HG02943 (cell line): Measurements from ENCODE around the gene HSPA1L.

Experiments
- ATAC-seq: cut with Tn5 transposase; IDR thresholded peaks from one replicate; pipeline ENCODE4 v1.9.1; 2021; ENCODE audit warnings: mild to moderate bottlenecking, low read depth, moderate library complexity; ENCODE audit not compliant: unreplicated experiment

HSPA1L gene

DNA sequence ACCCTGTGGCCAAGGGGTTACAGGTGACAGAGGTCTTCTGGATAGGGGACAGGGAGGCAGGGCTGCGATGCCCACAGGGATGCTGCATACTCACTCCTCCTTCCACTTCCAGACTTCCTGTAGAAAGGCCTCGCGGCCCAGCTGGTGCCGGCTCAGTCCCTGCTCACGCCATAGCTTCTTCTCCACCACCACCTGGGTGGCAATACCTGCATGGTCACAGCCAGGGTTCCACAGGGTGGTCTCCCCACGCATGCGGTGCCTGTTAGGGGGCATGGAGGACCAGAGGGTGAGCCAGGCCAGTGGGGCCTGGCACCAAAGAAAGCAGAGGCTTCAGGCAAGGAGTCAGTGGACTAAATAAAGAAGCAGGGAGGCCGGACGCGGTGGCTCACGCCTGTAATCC lies 29.6 kb downstream of the HSPA1L start:
- no peak for ATAC-seq

DNA sequence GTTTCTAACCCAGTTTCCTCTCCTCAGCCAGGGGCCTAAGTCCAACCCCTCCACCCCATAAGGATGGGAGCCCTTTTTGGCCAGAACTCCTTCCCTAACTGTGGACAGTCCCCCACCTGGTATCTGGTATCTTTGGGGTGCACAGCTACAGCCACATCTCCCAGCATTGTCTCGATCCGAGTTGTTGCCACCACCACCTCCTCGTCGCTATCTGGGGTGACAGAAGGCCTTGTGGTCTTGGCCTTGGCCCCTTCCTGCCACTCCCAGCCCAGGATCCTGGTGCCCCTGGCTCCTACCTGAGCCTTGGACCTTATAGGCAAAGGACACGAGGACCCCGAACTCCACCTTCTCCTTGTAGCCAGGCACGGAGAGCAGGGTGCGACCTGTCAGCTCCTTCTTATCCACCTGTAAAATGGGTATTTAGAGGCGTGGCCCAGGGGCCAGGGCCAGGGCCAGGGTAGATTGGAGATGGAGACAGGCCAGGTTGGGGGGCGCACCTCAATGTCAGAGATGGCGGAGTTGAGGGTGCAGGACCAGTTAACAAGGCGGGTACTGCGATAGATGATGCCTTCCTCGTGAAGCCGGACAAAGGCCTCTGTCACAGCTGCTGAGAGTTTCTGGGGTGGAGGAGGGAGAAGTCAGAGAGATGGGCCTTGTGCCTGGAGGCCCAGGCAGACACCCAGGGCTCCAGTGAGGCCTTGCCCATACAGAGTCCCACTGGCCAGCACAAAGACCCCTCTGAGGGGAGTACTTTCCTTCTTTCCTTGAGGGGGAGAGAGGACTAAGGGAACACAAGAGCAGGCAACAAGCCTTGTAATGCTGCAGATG lies 30.8 kb downstream of the HSPA1L start:
- ATAC-seq = no peak

DNA sequence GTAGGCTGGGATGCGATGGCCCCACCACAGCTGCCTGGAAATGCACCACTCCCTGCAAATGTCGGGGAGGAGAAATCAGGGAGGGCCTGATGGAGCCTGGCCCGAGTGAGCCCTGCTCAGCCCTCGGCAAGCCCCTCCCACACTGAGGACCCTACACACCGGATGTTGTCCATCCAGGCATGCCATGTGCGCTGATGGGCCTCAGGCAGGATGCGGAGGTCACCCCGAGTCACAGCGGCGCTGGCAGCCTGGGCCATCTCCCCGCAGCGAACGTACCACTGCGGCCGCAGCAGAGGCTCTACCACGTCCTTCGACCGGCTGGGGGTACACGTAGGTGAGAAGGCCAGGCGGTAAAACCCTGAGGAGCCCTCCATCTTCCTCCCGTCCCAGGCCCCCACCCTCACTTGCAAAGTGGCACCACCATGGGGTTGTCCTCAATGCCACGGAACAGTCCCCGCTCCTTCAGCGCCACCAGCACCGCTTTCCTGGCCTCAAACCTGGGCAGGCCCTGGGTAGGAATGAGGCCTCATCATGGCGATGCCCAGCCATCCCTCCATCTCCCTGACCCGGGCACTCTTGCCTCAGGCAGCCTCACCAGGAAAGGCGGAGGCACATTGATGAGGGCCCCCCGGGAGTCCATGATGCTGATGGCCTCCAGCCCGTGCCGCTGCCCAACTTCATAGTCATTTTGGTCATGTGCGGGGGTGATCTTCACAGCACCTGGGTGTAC lies 32.8 kb downstream of the HSPA1L start:
- ATAC-seq = no peak

DNA sequence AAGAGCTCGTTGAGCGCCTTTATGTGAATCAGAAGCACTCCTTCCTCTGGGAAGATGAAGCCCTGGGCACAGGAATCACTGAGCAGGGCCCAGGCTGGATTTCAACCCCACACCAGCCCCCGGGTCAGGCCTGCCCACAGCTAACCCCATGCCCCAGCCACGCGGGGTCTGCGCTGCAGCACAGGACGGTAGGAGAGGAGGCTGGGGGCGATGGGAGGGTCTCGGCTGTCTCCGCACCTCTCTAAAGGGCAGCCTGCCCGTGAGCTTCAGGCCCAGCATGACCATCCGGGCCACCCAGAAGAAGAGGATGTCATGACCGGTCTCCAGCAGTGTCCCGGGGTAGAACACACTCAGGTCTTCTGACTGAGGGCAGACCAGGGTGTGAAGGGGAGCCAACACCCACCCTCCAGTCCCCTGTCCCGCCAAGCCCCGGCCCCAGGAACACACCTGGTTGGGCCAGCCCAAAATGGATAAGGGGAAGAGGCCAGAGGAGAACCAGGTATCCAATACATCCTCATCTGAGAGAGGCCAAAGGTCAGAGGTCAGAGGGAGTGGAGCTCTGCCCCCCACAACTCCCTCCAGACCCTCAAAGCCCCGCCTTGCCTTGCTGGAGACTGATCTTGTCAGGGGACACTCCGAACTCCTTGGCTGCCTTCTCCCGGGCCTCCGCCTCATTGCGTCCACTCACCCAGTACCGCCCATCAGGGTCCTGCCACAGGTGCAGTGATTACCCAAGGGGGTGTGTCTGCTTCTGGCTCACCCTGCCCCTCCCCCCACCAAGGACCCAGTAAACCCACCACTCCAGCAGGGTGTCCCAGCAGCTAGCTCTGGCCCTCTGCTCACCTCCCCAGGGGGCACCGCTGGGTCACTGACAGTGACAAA lies 33.6 kb downstream of the HSPA1L start:
- no peak for ATAC-seq

DNA sequence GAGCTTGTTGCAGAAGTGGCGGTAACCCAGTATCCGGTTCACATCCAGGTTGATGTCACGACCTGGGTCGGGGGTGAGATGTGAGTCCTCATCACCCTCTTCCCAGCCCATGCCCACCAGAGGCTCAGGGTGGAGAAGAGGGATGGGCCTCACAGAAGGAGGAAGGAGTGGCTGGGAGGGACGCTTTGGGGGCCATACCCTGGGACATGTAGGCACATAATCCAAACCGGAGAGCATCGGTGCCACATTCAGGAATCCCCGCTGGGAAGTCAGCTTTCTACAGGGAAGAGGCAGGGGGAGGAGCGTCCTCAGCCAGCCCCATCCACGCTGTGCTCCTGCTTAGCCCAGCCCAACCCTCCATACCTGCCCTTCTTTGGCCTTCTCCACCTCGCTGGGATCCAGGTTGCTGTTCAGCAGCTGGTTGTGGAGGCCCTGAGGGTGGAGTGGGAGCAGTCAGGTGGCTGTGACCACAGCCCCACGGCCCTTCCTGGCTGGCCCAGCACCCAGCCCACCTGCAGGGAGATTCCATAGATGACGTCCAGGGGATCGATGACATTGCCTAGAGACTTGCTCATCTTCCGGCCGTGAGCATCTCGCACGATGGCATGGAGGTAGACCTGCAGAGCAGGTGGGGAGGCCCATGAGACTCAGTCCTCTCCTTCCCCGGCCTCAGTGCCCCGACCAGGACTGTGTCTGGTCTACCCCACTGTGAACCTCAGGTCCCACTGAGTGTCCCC lies 34.4 kb downstream of the HSPA1L start:
- ATAC-seq = no peak

DNA sequence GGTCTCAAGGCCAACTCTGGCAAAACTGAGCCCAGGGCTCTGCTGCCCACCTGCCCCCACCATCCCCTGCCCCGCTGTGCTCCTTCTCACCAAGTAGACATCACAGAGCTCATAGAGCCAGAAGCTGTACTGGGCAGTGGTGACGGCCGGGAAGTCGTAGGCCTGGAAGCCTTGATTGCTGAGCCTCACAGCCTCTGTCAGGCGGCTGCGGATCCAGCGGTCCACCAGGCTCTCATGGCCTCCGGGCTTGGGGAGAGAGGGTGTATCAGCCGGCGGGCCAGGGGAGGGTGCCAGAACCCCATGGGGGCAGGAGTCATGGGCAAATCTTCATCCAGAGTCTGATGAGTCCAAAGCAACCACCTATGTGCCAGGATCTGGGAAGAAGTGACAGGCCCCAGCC lies 35.2 kb downstream of the HSPA1L start:
- no peak for ATAC-seq

DNA sequence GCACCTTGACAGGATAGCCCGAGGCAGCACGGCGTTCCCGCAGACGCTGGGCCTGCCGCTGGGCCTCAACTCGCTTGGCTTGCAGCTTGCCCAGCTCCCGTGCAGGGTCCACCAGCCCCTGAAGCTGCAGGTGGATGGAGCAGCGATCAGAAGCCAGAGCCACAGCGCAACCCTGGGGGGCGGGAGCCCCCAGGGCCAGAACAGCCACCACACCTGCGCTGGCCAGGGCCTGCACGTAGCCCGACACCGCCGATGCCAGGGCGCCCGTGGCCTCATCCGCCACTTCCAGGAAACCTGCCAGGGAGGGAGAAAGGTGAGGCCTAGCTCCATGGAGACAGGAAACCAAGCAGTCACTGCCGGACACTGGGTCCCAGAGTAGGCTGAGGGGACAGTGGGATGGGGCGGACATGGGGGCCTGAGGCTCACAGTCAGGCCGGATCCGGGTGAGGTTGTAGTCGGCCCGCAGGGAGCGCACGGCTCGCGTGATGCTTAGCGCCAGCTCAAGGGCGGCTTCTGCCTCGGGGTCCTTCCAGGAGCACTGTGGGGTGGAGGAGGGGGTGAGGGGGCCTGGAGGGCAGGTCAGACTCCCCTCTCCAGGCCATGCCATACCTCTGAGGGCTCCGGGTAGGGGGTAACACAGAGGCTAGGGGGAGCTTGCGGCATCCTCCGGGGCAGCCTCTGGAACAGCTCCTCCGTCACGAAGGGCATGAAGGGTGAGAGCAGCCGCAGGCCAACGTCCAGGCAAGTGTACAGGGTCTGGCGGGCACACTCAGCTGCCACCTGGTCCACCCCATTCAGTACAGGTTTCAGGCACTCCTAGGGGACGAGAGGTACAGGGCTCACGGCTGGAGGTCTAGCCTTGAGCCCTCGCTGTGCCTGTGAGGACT lies 35.8 kb downstream of the HSPA1L start:
- ATAC-seq = no peak

DNA sequence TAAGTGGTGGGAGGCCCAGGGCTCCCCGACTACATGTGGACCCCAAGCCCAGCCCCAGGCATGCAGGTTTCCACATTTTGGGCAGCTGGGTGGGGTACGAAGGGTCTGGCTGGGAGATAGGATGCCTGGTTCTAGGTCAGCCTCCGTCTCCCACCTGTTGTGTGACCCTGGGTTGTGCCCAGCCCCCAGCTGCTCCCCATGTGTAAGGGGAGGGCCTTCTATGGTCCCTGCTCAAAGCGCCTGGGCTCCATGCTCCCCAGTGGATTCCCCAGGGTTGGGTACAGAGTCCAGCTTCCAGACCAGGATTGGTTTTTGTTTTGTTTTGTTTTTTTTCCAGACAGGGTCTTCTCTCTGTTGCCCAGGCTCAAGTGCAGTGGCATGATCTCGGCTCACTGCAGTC lies 36.9 kb downstream of the HSPA1L start:
- no peak for ATAC-seq

DNA sequence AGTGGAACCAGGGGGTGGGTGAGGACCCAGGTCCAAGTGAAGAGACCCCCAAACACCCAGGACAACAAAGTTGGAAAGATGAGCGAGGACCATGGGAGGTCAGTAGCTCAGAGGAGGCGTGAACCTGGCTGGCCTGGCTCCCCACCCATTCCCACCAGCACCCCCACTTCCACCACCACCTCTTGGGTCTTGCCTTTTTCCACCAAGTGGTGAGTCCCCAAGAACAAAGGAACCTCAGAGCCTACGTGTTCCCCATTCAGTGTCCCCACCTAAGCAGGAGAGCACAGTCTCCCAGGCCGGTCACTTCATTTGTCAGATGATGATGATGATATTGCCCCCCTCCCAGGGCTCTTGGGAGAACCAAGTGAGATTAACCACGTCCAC lies 37.4 kb downstream of the HSPA1L start:
- no peak for ATAC-seq

DNA sequence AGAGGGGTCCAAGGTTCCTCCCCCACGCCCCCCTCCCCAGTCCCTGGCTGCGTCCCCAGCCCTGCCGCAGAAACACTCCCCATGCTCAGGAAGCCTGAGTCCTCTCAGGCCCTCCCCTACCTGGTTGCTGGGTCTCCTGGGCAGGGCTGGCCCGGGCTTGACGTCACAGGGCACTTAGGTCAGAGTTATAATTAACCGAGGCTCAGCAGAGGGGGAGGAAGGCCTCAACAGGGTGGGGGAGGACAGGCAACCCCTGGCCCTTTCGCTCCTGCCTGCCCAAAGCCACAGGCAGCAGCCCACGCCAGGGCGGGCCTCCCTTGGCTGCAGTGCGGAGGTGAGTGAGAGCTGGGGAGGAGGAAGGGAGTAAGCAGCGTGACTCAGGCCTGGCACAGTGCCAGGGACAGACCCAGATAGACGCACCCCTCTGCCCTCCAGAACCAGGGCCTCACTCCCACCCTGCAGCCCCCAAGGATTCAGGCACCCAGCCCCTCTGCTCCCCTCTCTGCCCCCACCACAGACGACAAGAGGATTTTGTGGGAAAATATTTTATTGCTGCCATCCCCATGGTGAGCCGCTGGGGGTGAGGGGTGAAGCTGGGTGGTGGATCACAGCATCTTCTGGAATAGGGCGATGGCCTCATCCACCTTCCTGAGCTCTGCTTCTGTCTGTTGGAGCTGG lies 38.0 kb downstream of the HSPA1L start, which contains the start of gene VWA7:
Gene VWA7, minus strand, starts transcription at position 340 of the 678 bp plus-strand sequence. CDS start 549 bp downstream, outside the sequence.
- ATAC-seq = no peak

DNA sequence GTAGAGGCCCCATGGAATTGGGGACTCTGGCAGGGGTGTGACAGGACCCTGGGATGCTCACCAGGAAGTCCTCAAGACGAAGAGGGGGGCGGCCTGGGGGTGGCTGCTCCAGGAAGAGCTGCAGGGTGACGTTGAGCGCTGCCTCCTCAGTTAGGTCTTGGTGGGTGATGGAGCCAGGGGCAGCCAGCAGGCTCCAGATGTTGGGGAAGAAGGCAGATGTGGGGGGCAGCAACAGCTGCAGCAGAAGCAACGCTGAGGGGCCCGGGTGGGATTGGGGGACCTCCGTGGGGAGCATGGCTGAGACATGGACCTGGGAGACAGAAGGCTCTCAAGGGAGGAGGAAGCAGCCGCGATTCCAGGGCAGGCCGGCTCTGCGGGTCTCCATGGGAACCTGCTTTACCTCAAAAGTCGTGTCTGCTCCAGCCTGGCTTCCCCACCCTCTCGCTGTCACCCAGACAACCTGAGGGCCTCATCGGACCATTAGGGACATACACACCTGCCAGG lies 38.5 kb downstream of the HSPA1L start:
- ATAC-seq = no peak

DNA sequence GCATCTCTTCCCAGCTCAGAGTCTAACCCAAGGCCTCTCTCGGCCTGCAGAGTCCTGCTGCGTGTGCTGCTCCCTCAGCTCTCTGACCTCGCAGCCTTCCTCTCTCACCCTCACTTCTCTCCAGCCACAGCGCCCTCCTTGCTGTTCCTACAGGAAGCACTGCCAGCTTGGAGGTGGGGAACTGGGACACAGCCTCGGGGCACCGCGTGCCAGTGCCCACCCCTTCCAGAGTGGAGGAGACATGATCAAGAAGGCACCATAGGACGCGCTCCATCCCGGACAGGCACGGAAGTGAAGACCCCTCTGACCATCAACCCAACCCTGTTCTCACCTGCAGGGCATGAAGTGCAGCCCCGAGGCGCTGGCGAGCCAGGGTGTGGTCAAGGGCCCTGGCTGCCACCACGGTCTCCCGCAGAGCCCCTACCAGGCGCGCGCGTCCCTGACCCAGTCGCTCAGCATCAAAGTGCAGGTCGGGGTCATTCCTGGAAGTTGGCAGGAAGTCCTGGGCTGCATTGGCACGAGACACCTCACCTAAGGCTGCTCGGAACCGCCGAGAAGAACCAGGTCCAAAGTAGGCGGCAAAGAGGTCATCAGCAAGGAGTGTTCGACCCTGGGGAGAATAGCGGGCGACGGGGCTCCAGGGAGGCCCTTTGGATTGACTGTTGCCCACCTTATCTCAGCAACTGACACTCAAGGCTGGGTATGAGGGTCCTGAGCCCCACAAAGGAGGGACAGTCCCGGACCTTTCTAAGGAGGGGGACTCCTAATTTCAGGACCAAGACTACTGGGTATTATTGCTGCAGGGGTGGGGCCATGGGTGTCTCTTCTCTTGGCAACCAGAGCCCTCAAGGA lies 39.2 kb downstream of the HSPA1L start:
- no peak for ATAC-seq

DNA sequence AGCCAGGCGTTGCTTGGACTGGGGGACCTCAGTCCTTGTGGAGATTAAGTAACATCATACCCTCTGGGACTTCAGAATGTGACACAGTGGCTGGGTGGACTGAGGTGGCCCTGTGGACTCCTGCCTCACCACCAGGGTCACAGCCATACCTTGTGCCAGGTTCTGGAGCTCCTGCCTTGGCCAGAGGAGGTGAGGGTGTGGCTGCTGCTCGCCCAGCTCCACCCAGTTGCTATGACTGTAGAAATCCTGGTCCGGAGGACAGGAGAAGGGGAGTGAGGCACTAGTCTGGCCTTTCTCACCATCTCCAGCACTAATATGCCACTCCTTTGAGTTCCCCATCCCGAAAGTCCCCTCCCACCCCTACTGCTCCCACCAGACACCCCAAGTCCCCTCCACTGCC lies 39.9 kb downstream of the HSPA1L start:
- no peak for ATAC-seq

DNA sequence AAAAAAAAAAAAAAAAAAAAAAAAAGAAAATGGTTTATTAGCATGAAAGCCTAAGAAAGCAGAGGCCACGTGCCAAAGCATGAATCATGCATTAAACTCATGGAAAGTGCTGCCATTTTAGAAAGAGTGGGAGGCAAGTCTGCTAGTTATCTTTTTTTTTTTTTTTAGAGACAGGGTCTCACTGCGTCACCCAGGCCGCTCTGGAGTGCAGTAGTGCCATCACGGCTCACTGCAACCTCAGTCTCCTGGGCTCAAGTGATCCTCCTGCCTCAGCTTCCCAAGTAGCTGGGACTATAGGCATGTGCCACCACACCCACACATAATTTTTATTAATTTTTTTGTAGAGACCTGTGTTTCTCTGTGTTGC lies 43.1 kb downstream of the HSPA1L start:
- ATAC-seq = no peak

DNA sequence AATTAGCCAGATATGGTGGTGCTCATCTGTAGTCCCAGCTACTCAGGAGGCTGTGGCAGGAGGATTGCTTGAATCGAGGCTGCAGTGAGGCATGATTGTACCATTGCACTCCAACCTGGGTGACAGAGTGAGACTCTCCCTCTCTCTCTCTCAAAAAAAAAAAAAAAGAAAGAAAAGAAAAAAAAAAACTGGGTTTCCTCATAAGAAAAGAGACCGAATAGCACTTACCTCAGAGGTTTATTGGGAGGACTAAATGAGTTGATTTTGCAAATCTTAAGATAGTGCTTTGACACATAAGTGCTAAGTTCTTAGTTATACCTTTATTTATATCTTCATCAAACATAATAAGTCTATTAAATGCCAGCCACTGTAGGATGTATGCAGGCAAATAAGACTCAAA lies 44.2 kb downstream of the HSPA1L start:
- no peak for ATAC-seq

DNA sequence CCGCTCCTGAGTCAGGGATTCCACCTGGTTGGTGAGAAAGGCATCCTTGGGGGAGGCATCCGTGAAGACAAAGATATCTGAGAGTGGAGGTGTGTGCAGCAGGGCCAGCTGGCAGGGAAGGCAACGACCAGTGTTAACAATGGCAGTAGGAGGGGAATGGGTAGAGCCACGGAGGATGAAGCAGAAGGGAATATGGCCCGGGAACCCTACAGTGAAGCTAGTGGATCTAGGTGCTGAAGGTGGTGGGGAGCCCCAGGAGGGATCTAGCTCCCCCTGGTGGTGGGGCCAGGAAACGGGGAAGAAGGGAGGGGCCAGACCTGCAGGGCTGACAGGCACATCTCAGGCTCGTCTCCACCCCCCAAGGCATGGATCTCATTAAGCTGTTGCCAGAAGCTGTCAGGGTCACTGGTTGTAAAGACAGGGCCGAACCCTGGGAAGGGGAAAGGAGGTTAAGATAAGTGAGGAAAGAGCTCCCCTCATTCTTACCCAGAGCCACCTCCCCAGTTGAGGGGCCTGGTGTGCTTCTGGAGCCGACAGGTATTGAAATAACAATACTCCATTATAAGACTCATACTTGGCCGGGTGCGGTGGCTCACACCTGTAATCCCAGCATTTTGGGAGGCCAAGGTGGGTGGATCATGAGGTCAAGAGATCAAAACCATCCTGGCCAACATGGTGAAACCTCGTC lies 45.3 kb downstream of the HSPA1L start:
- ATAC-seq = no peak
